ENCODE results near the gene PCNX2.
A peak's percentile ranks its signal among the peaks of the same experiment; 100 is the strongest.
"Not testable (repeated sequence)": the region's sequence is repeated elsewhere in the genome, so short reads cannot be mapped to it uniquely, and the experiment has no call there.

PCNX2 gene

GRCh38 chr1:233140974-233141373 is 154.6 kb downstream of the PCNX2 start:
- no peak for DNase-seq

GRCh38 chr1:233140499-233140898 is 155.0 kb downstream of the PCNX2 start:
- no peak for DNase-seq

GRCh38 chr1:233138788-233139585 is 156.5 kb downstream of the PCNX2 start:
- DNase-seq = no peak

GRCh38 chr1:233135833-233136232 is 159.7 kb downstream of the PCNX2 start:
- no peak for DNase-seq

GRCh38 chr1:233132445-233132844 is 163.1 kb downstream of the PCNX2 start:
- no peak for DNase-seq

- DNase-seq = not testable (repeated sequence)
Observed at GRCh38 chr1:233129031-233129430, 166.5 kb downstream of the PCNX2 start.

GRCh38 chr1:233127157-233127556 is 168.4 kb downstream of the PCNX2 start:
- no peak for DNase-seq

GRCh38 chr1:233122779-233123178 is 172.7 kb downstream of the PCNX2 start:
- DNase-seq = no peak

- DNase-seq = no peak
Observed at GRCh38 chr1:233121947-233122559, 173.5 kb downstream of the PCNX2 start.

GRCh38 chr1:233114860-233115259 is 180.7 kb downstream of the PCNX2 start:
- DNase-seq = no peak

- DNase-seq = no peak
Observed at GRCh38 chr1:233114159-233114558, 181.4 kb downstream of the PCNX2 start.

- peak; percentile 53 for DNase-seq
Observed at GRCh38 chr1:233113009-233113879, 182.3 kb downstream of the PCNX2 start.

GRCh38 chr1:233112186-233113008 is 183.1 kb downstream of the PCNX2 start:
- no peak for DNase-seq

- DNase-seq = no peak
Observed at GRCh38 chr1:233111731-233112130, 183.8 kb downstream of the PCNX2 start.

GRCh38 chr1:233109096-233109495 is 186.4 kb downstream of the PCNX2 start:
- DNase-seq = no peak

GRCh38 chr1:233107716-233108130 is 187.8 kb downstream of the PCNX2 start:
- not testable (repeated sequence) for DNase-seq

- no peak for DNase-seq
Observed at GRCh38 chr1:233107130-233107660, 188.3 kb downstream of the PCNX2 start.

- no peak for DNase-seq
Observed at GRCh38 chr1:233105225-233105624, 190.3 kb downstream of the PCNX2 start.

- DNase-seq = no peak
Observed at GRCh38 chr1:233102341-233102740, 193.2 kb downstream of the PCNX2 start.

GRCh38 chr1:233097959-233098580 is 197.5 kb downstream of the PCNX2 start:
- DNase-seq = no peak

GRCh38 chr1:233097546-233097945 is 198.0 kb downstream of the PCNX2 start:
- DNase-seq = no peak

GRCh38 chr1:233094691-233095090 is 200.8 kb downstream of the PCNX2 start:
- DNase-seq = no peak

Data from stimulated activated CD8-positive, alpha-beta memory T cell treated with anti-CD3 and anti-CD28 coated beads, Interleukin-4, amount 100 ng/mL, for 48 hours (primary cell).